Measurements from ENCODE around the gene RBAK. TPM values are rescaled to one million over a fixed set of nuclear protein-coding genes. Genes with fewer than 3 reads are reported as not detected.
"Not testable (repeated sequence)": the region's sequence is repeated elsewhere in the genome, so short reads cannot be mapped to it uniquely, and the experiment has no call there.

The RBAK gene
- polyA plus RNA-seq, 3 donors: 0.74 to 3.3 (median 1.8) TPM

DNA sequence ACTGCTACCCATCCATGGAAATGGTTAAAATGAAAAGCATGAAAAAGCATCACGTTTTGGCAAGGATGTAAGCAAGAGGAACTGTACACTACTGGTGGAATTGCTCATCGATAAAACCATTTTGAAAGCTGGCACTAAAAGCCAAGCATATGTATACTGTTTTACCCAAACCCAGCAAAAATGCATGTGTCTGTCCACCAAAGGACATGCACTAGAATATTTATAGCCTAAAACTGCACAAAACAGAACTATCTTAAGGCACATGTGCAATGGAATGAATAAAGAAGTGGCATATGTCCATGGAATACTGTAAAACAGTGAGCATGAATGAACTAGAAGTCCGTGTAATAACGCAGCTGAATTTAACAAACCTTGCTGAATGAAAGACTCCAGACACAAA is 22.9 kb downstream of the RBAK start:
- Histone ChIP-seq H3K27ac (ENCODE audit: low read depth in 1 of 2, low read length in 2 of 2) (no peak overlapping the region), H3K4me2 (replicated peaks; ENCODE audit: extremely low read depth, low read length, poor library complexity, severe bottlenecking) (no peak overlapping the region), H3K36me3 (replicated peaks in 1 of 2; ENCODE audit: control insufficient read depth in 1 of 2, insufficient read depth in 2 of 2, low read length in 2 of 2) (peaks cover 10 to 40% of the 10 kb centered on the region in 2 donors), H3K9me3 (replicated peaks in 1 of 2; ENCODE audit: control insufficient read depth in 1 of 2, insufficient read depth in 1 of 2, low read length in 2 of 2) (peaks cover 36 to 84% of the 10 kb centered on the region in 2 donors), H2AFZ (ENCODE audit: insufficient read depth, low read depth, low read length, poor library complexity, severe bottlenecking) (no peak overlapping the region), H3K79me2 (ENCODE audit: insufficient read depth, low read length) (no peaks in the 10 kb centered on the region), H3K4me1 (ENCODE audit: control insufficient read depth in 1 of 2, insufficient read depth in 2 of 2, low read length in 2 of 2) (peaks cover 5 to 7% of the 10 kb centered on the region in 2 donors), H4K20me1 (ENCODE audit: insufficient read depth, low read length) (no peaks in the 10 kb centered on the region), H3K9ac (ENCODE audit: insufficient read depth, low read length, poor library complexity, severe bottlenecking) (no peak overlapping the region), H3K4me3 (replicated peaks in 1 of 3; ENCODE audit: low read depth in 2 of 3, low read length in 3 of 3) (no peak overlapping the region), H3K27me3 (ENCODE audit: control insufficient read depth in 2 of 2, insufficient read depth in 2 of 2, low read length in 2 of 2) (peaks cover 0 to 24% of the 10 kb centered on the region in 2 donors)
- Mint-ChIP-seq H3K27me3 (ENCODE audit: low read depth in 3 of 3) (peaks cover 21 to 29% (median 23%) of the 10 kb centered on the region in 3 donors), H3K4me1 (peaks cover 11% of the 10 kb centered on the region), H3K36me3 (peaks cover 20 to 25% of the 10 kb centered on the region in 2 donors), H3K4me3 (no peak overlapping the region), H3K27ac (no peak overlapping the region), H3K9me3 (peaks cover 54 to 84% (median 79%) of the 10 kb centered on the region in 7 donors)
- no peak for DNase-seq
- intact Hi-C loops (cut with micrococcal nuclease): no loop called here
- WGBS (ENCODE audit: insufficient coverage): no CpG with 5 or more reads among the region's 4 CpGs
- TF ChIP-seq, protein P1, sequence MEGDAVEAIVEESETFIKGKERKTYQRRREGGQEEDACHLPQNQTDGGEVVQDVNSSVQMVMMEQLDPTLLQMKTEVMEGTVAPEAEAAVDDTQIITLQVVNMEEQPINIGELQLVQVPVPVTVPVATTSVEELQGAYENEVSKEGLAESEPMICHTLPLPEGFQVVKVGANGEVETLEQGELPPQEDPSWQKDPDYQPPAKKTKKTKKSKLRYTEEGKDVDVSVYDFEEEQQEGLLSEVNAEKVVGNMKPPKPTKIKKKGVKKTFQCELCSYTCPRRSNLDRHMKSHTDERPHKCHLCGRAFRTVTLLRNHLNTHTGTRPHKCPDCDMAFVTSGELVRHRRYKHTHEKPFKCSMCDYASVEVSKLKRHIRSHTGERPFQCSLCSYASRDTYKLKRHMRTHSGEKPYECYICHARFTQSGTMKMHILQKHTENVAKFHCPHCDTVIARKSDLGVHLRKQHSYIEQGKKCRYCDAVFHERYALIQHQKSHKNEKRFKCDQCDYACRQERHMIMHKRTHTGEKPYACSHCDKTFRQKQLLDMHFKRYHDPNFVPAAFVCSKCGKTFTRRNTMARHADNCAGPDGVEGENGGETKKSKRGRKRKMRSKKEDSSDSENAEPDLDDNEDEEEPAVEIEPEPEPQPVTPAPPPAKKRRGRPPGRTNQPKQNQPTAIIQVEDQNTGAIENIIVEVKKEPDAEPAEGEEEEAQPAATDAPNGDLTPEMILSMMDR (IDR thresholded peaks at IDR 0.05): no peak

DNA sequence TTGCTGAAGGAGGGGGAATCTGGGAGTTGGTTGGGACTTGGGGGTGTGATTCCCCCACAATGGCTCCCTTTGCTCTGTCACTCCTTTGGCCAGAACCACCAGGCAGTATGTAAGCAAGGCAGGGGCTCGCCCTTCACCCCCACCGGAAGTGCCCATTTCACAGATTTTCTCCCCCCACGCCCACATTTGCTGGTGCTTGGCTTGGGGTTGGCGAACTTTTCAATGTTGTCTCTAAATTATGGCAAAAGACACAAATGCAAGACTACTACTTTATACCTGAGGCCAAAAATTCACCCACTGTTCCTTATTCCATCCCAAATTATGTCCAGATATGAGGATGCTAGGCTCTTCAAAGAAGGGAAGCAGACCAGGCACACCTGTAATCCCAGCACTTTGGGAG is 24.5 kb downstream of the RBAK start:
- Mint-ChIP-seq H3K36me3 (peaks cover 10 to 12% of the 10 kb centered on the region in 2 donors), H3K4me3 (no peak overlapping the region), H3K9me3 (peaks cover 43 to 67% (median 65%) of the 10 kb centered on the region in 7 donors), H3K27me3 (ENCODE audit: low read depth in 3 of 3) (peaks cover 24 to 35% (median 30%) of the 10 kb centered on the region in 3 donors), H3K4me1 (peaks cover 11% of the 10 kb centered on the region), H3K27ac (peak overlapping the region in 1 of 7 donors; percentile 35)
- Histone ChIP-seq H3K9me3 (replicated peaks in 1 of 2; ENCODE audit: control insufficient read depth in 1 of 2, insufficient read depth in 1 of 2, low read length in 2 of 2) (peaks cover 32 to 68% of the 10 kb centered on the region in 2 donors), H3K79me2 (ENCODE audit: insufficient read depth, low read length) (no peaks in the 10 kb centered on the region), H3K27me3 (ENCODE audit: control insufficient read depth in 2 of 2, insufficient read depth in 2 of 2, low read length in 2 of 2) (peaks cover 0 to 28% of the 10 kb centered on the region in 2 donors), H3K4me1 (ENCODE audit: control insufficient read depth in 1 of 2, insufficient read depth in 2 of 2, low read length in 2 of 2) (peaks cover 5 to 7% of the 10 kb centered on the region in 2 donors), H3K4me3 (replicated peaks in 1 of 3; ENCODE audit: low read depth in 2 of 3, low read length in 3 of 3) (no peak overlapping the region), H3K27ac (ENCODE audit: low read depth in 1 of 2, low read length in 2 of 2) (no peak overlapping the region), H2AFZ (ENCODE audit: insufficient read depth, low read depth, low read length, poor library complexity, severe bottlenecking) (no peak overlapping the region), H3K36me3 (replicated peaks in 1 of 2; ENCODE audit: control insufficient read depth in 1 of 2, insufficient read depth in 2 of 2, low read length in 2 of 2) (peaks cover 0 to 23% of the 10 kb centered on the region in 2 donors), H4K20me1 (ENCODE audit: insufficient read depth, low read length) (no peaks in the 10 kb centered on the region), H3K4me2 (replicated peaks; ENCODE audit: extremely low read depth, low read length, poor library complexity, severe bottlenecking) (no peak overlapping the region), H3K9ac (ENCODE audit: insufficient read depth, low read length, poor library complexity, severe bottlenecking) (no peak overlapping the region)
- TF ChIP-seq, protein P1 (IDR thresholded peaks at IDR 0.05): no peak
- DNase-seq: no peak
- no CpG with 5 or more reads among the region's 4 CpGs for WGBS (ENCODE audit: insufficient coverage)
- intact Hi-C loops (cut with micrococcal nuclease): no loop called here

DNA sequence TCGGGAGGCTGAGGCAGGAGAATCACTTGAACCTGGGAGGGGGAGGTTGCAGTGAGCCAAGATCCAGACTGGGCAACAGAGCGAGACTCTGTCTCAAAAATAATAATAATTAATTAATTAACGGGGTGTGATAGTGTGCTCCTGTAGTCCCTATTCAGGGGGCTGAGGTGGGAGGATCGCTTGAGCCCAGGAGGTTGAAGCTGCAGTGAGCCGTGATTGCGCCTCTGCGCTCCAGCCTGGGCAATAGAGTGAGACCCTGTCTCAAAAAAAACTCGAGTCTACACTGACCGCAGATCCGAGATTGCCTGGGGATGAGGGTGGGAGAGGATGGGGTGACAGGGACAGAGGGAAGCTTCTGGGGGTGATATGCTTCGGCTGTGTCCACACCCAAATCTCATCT is 29.5 kb downstream of the RBAK start:
- H3K4me3 Mint-ChIP-seq: not testable (repeated sequence)
- 97% methylated on average over 9 of the region's 11 CpGs for WGBS (ENCODE audit: insufficient coverage)

More for the DNA sequence above, 29.5 kb downstream of the RBAK start:
- H3K4me1 ChIP-seq (ENCODE audit: control insufficient read depth in 1 of 2, insufficient read depth in 2 of 2, low read length in 2 of 2); intact Hi-C loops (cut with micrococcal nuclease); H3K27ac ChIP-seq (ENCODE audit: low read depth in 1 of 2, low read length in 2 of 2); DNase-seq; H3K79me2 ChIP-seq (ENCODE audit: insufficient read depth, low read length); H3K4me2 ChIP-seq (replicated peaks; ENCODE audit: extremely low read depth, low read length, poor library complexity, severe bottlenecking); H3K27ac Mint-ChIP-seq; H3K4me3 ChIP-seq (replicated peaks in 1 of 3; ENCODE audit: low read depth in 2 of 3, low read length in 3 of 3); H2AFZ ChIP-seq (ENCODE audit: insufficient read depth, low read depth, low read length, poor library complexity, severe bottlenecking); H4K20me1 ChIP-seq (ENCODE audit: insufficient read depth, low read length); H3K36me3 Mint-ChIP-seq; H3K36me3 ChIP-seq (replicated peaks in 1 of 2; ENCODE audit: control insufficient read depth in 1 of 2, insufficient read depth in 2 of 2, low read length in 2 of 2); H3K9ac ChIP-seq (ENCODE audit: insufficient read depth, low read length, poor library complexity, severe bottlenecking): not testable (repeated sequence)
- Mint-ChIP-seq H3K9me3 (peaks cover 14 to 23% (median 22%) of the 10 kb centered on the region in 7 donors), H3K27me3 (ENCODE audit: low read depth in 3 of 3) (peaks cover 31 to 53% (median 47%) of the 10 kb centered on the region in 3 donors), H3K4me1 (peaks cover 14% of the 10 kb centered on the region)
- Histone ChIP-seq H3K27me3 (ENCODE audit: control insufficient read depth in 2 of 2, insufficient read depth in 2 of 2, low read length in 2 of 2) (peaks cover 0 to 28% of the 10 kb centered on the region in 2 donors), H3K9me3 (replicated peaks in 1 of 2; ENCODE audit: control insufficient read depth in 1 of 2, insufficient read depth in 1 of 2, low read length in 2 of 2) (peaks cover 18 to 20% of the 10 kb centered on the region in 2 donors)
